ENCODE measurements around the gene RAMP3.

RAMP3 gene

GRCh38 chr7:45181286-45181960 lies 23.8 kb downstream of the RAMP3 start:
- no peak for DNase-seq

GRCh38 chr7:45181991-45182855 lies 24.6 kb downstream of the RAMP3 start:
- peak; percentile 19 for DNase-seq

- peak; percentile 15 for DNase-seq
Observed at GRCh38 chr7:45182856-45183710, 25.5 kb downstream of the RAMP3 start.

- peak; percentile 14 for DNase-seq
Observed at GRCh38 chr7:45183711-45184210, 26.2 kb downstream of the RAMP3 start.

GRCh38 chr7:45184326-45185027 lies 26.9 kb downstream of the RAMP3 start:
- DNase-seq, result peak; percentile 20

GRCh38 chr7:45185028-45185863 lies 27.7 kb downstream of the RAMP3 start:
- DNase-seq, result peak; percentile 14

GRCh38 chr7:45185864-45186250 lies 28.3 kb downstream of the RAMP3 start:
- DNase-seq, result peak; percentile 2

GRCh38 chr7:45186261-45186813 lies 28.7 kb downstream of the RAMP3 start:
- peak; percentile 16 for DNase-seq

GRCh38 chr7:45187089-45187945 lies 29.7 kb downstream of the RAMP3 start:
- DNase-seq, result peak; percentile 20

- DNase-seq, result no peak
Observed at GRCh38 chr7:45187946-45188411, 30.4 kb downstream of the RAMP3 start.

- DNase-seq, result peak; percentile 5
Observed at GRCh38 chr7:45188736-45189135, 31.1 kb downstream of the RAMP3 start.

GRCh38 chr7:45189151-45189970 lies 31.8 kb downstream of the RAMP3 start:
- DNase-seq, result peak; percentile 10

GRCh38 chr7:45190406-45191165 lies 33.0 kb downstream of the RAMP3 start:
- no peak for DNase-seq

GRCh38 chr7:45191396-45191795 lies 33.8 kb downstream of the RAMP3 start:
- DNase-seq, result no peak

- DNase-seq, result no peak
Observed at GRCh38 chr7:45192621-45193041, 35.0 kb downstream of the RAMP3 start.

- no peak for DNase-seq
Observed at GRCh38 chr7:45193828-45194227, 36.2 kb downstream of the RAMP3 start.

- peak; percentile 77 for DNase-seq
Observed at GRCh38 chr7:45196374-45196773, 38.8 kb downstream of the RAMP3 start.

- DNase-seq, result no peak
Observed at GRCh38 chr7:45197461-45197860, 39.9 kb downstream of the RAMP3 start.

Measured in stimulated activated CD8-positive, alpha-beta memory T cell treated with anti-CD3 and anti-CD28 coated beads, Interleukin-4, amount 100 ng/mL, for 48 hours (primary cell).